GM19455 (cell line): ENCODE measurements around the gene GABRR3.

Experiments
- ATAC-seq: cut with Tn5 transposase; IDR thresholded peaks from one replicate; pipeline ENCODE4 v1.9.1; 2021; ENCODE audit not compliant: unreplicated experiment

Gene GABRR3

GRCh38 chr3:98035208-98035607 lies at the start of gene GABRR3:
TSS of gene GABRR3 (minus strand) at chr3:98035315. CDS start at chr3:98034987, 328 bp downstream.
- no peak for ATAC-seq

- no peak for ATAC-seq
Observed at GRCh38 chr3:98073486-98073885, 38.4 kb upstream of the GABRR3 start.

GRCh38 chr3:98070840-98071239 lies 35.7 kb upstream of the GABRR3 start:
- no peak for ATAC-seq

GRCh38 chr3:98068824-98069223 lies 33.7 kb upstream of the GABRR3 start:
- ATAC-seq: no peak

- ATAC-seq: no peak
Observed at GRCh38 chr3:98058244-98058960, 23.3 kb upstream of the GABRR3 start.

- ATAC-seq: no peak
Observed at GRCh38 chr3:98057631-98058030, 22.5 kb upstream of the GABRR3 start.

GRCh38 chr3:98056035-98056434 lies 20.9 kb upstream of the GABRR3 start:
- no peak for ATAC-seq

GRCh38 chr3:98049271-98049670 lies 14.2 kb upstream of the GABRR3 start:
- ATAC-seq: no peak

- no peak for ATAC-seq
Observed at GRCh38 chr3:98048586-98048985, 13.5 kb upstream of the GABRR3 start.

GRCh38 chr3:98041350-98041749 lies 6.2 kb upstream of the GABRR3 start:
- no peak for ATAC-seq

GRCh38 chr3:98039322-98040024 lies 4.4 kb upstream of the GABRR3 start:
- ATAC-seq: peak; percentile 97

- no peak for ATAC-seq
Observed at GRCh38 chr3:98038876-98039275, 3.8 kb upstream of the GABRR3 start.

GRCh38 chr3:98038286-98038685 lies 3.2 kb upstream of the GABRR3 start:
- no peak for ATAC-seq

GRCh38 chr3:98034486-98034885 lies 629 bp downstream of the GABRR3 start:
- ATAC-seq: no peak

GRCh38 chr3:98034036-98034435 lies 1.1 kb downstream of the GABRR3 start:
- no peak for ATAC-seq

GRCh38 chr3:98032904-98033303 lies 2.2 kb downstream of the GABRR3 start:
- ATAC-seq: no peak

GRCh38 chr3:98032265-98032664 lies 2.9 kb downstream of the GABRR3 start:
- ATAC-seq: no peak

- ATAC-seq: no peak
Observed at GRCh38 chr3:98029083-98029482, 6.0 kb downstream of the GABRR3 start.

GRCh38 chr3:98027085-98027446 lies 8.0 kb downstream of the GABRR3 start:
- ATAC-seq: no peak

- ATAC-seq: no peak
Observed at GRCh38 chr3:98026425-98027084, 8.6 kb downstream of the GABRR3 start.

GRCh38 chr3:98025392-98025945 lies 9.6 kb downstream of the GABRR3 start:
- no peak for ATAC-seq
